K562 (cell line): ENCODE data around the gene SNRPA.
"Not testable (repeated sequence)": the region's sequence is repeated elsewhere in the genome, so short reads cannot be mapped to it uniquely, and the experiment has no call there.

Experiments used
- TF ChIP-seq, protein P1 (sequence below): fragments of 250-450 bp; sonication (Bioruptor Pico); IDR thresholded peaks from 2 replicates; pipeline ENCODE4 v1.4.0; 2020; ENCODE audit warnings: borderline replicate concordance
- TF ChIP-seq, protein P2 (sequence below), 3 experiments: IDR thresholded peaks in 2 of 3; conservative IDR thresholded peaks in 1 of 3; 2 replicates each; pipeline ENCODE4 v1.5.1; 2011 to 2012; ENCODE audit warnings: low read length in 3 of 3, mild to moderate bottlenecking in 3 of 3, control low read depth in 2 of 3, improper control_type of control experiment in 1 of 3, inconsistent platforms in 1 of 3, low read depth in 1 of 3, mixed read lengths in 1 of 3, moderate library complexity in 1 of 3; ENCODE audit not compliant: insufficient read depth in 2 of 3

DNA sequence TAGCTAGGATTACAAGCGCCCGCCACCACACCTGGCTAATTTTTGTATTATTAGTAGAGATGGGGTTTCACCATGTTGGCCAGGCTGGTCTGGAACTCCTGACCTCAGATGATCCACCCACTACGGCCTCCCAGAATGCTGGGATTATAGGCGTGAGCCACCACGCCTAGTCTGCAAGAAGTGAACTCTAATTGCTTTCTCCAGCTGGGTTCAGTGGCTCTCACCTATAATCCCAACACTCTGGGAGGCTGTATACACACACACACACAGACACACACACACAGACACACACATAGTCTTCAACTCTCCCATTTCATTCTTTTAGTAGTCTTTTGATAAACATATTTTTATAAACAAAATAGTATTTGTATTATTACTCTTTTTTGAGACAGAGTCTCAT lies 20.9 kb upstream of the SNRPA start:
- TF ChIP-seq, protein P1, sequence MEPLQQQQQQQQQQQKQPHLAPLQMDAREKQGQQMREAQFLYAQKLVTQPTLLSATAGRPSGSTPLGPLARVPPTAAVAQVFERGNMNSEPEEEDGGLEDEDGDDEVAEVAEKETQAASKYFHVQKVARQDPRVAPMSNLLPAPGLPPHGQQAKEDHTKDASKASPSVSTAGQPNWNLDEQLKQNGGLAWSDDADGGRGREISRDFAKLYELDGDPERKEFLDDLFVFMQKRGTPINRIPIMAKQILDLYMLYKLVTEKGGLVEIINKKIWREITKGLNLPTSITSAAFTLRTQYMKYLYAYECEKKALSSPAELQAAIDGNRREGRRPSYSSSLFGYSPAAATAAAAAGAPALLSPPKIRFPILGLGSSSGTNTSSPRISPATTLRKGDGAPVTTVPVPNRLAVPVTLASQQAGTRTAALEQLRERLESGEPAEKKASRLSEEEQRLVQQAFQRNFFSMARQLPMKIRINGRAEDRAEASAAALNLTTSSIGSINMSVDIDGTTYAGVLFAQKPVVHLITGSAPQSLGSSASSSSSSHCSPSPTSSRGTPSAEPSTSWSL: not testable (repeated sequence)
- TF ChIP-seq, protein P2, sequence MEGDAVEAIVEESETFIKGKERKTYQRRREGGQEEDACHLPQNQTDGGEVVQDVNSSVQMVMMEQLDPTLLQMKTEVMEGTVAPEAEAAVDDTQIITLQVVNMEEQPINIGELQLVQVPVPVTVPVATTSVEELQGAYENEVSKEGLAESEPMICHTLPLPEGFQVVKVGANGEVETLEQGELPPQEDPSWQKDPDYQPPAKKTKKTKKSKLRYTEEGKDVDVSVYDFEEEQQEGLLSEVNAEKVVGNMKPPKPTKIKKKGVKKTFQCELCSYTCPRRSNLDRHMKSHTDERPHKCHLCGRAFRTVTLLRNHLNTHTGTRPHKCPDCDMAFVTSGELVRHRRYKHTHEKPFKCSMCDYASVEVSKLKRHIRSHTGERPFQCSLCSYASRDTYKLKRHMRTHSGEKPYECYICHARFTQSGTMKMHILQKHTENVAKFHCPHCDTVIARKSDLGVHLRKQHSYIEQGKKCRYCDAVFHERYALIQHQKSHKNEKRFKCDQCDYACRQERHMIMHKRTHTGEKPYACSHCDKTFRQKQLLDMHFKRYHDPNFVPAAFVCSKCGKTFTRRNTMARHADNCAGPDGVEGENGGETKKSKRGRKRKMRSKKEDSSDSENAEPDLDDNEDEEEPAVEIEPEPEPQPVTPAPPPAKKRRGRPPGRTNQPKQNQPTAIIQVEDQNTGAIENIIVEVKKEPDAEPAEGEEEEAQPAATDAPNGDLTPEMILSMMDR (IDR thresholded peaks at IDR 0.05 in 2 of 3, conservative IDR thresholded peaks at IDR 0.05 in 1 of 3; ENCODE audit: insufficient read depth in 2 of 3, low read depth in 1 of 3, low read length in 3 of 3): not testable (repeated sequence)
